HG03469 (cell line): ENCODE results near the gene EPB41L2.
A peak's percentile ranks its signal among the peaks of the same experiment; 100 is the strongest.
"Not testable (repeated sequence)": the region's sequence is repeated elsewhere in the genome, so short reads cannot be mapped to it uniquely, and the experiment has no call there.

Experiments used
- ATAC-seq: cut with Tn5 transposase; IDR thresholded peaks from one replicate; pipeline ENCODE4 v1.9.1; 2021; ENCODE audit warnings: mild to moderate bottlenecking, moderate library complexity, moderate number of reproducible peaks; ENCODE audit not compliant: unreplicated experiment

The EPB41L2 gene

DNA sequence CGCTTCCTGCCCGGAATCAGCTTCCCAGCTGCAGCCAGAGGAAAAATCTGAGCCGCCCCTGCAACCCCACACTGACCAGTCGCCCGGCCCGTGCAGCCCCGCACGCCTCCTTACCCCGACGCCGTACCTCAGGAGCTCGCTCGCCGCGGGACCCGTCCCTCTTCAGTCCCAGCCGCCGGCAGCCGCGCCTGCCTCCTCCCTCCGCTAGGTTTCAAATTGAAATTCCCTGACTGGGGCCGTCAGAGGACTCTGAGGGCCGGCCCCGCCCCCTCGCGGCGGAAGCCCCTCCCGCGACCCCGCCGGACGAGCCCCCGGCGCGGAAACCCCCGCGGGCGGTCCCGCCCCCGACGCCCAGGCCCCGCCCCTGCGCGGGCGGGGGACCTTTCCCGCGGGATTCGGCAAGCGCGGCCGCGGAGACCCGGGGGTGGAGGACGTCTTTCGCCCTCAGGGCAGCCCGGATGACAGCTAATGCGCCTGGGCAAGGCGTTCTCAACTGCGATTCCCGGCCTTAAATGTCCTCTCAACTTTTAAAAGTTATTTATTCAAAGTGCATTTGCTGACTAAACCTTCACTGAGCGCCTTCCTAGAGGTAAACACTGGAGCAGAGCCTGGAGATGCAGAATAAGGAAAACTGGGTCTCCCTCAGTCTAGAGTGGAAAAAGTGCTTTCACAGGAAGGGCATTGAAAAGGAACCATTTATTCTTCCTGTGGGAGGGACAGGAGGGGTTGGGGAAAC lies at the start of gene EPB41L2:
TSS of gene EPB41L2 (minus strand) at position 218 of the 736 bp plus-strand sequence. CDS start 106,760 bp downstream, outside the sequence.
- peak; percentile 68 for ATAC-seq

DNA sequence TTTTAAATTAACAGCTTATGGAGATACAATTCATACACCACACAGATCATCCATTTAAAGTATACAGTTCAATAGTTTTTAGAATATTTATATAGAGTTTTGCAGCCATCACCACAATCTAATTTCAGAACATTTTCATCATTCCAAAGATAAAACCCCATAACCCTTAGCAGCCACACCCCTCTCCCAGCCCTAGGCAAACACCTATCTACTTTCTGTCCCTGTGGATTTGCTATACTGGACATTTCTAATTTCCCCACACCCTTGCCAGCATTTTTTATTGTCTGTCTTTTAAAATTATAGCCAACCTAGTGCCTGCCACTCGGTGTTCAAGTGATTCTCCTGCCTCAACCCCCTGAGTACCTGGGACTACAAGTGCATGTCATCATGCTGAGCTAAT lies 49.2 kb upstream of the EPB41L2 start:
- ATAC-seq: no peak

DNA sequence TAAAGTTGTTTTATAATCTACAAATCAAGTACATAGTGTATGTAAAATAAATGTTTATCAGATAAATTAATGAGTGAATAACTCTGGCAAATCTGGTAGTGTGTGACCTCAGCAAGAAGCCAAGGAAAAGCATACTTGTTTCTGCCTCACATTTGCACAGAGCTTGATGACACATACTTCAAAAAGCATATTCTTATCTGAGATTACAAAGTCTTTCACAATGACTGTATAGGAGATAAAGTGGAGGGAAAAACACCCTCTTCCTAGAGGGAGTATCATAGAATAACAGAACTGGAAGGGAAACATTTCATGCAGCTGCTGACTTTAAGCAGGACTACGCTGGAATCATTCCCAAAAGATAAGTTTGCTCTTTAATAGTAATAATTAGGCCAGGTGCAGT lies 44.1 kb upstream of the EPB41L2 start:
- ATAC-seq: no peak

DNA sequence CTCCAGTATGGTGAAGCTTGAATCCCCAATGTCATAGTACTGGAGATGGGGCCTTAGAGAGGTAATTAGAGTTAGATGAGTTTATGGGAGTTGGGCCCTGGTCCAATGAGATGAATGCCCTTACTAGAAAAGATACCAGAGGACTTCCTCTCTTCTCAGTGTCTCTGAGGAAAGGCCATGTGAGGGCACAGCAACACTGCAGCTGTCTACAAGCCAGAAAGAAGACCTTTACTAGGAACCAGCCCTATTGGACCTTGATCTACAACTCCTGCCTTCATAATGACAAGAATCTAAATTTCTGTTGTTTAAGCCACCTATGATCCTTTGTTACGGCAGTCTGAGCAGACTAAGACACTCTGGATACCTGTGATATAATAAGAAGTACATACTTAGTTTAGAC lies 40.9 kb upstream of the EPB41L2 start:
- ATAC-seq: no peak

DNA sequence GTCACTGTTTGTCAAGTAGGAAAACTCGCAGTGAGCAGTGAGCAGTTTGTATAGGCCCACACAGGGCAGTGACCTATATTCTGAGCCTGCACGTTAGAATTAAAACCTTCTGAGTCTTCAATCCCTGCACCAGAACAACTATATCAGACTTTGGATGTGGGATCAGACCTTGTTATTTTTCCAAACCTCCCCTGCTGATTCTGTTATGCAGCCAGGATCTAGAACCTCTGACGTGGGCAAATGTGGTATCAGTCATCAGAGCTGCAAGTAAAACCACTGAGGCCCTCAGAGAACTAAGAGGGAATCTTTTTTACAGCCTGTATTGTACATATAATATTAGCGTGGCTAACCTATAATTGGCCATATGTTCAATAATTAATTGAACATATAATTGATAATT lies 40.3 kb upstream of the EPB41L2 start:
- no peak for ATAC-seq

DNA sequence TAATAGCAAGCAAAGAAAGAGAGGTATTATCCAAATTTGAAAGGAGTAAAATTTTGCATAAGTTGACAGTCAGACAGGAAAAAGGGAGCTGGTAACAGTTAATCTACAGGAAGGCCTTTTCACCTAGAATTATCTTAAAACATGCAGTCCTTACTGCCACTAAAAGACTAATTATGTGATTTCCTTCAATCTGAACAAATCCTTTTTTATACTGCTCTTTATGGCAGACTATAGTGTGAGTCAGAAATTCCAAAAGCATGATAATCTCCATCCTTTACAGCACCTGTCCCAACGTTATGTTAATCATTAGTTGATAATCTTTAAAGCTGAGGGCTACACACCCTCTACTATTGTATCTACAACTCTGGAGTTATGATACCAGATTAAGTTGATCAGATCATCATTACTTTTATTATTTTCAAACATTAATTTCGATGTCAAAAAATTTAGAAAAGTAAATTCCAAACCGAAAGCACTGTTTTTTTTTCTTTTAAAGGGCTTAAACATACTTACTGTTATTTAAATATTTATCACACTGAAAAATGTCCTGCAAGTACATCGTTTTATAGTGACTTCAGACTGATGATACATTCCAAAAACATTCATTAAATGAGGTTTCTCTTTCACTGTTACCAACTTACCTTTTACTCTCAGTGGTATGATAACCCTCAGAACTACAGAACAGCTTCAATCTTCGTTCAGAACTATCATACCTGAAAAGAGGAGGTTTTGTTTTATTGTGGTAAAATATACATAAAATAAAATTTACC lies 39.1 kb upstream of the EPB41L2 start:
- no peak for ATAC-seq

DNA sequence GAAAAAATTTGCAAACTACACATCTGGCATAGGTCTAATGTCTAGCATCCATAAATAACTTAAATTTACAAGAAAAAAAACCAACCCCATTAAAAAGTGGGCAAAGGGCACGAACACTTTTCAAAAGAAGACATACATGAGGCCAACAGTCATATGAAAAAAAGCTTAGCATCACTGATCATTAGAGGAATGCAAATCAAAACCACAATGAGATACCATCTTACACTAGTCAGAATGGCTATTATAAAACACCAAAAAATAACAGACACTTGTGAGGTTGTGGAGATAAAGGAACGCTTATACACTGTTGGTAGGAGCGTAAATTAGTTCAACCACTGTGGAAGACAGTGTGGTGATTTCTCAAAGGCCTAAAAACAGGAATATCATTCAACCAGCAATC lies 33.7 kb upstream of the EPB41L2 start:
- ATAC-seq: no peak

DNA sequence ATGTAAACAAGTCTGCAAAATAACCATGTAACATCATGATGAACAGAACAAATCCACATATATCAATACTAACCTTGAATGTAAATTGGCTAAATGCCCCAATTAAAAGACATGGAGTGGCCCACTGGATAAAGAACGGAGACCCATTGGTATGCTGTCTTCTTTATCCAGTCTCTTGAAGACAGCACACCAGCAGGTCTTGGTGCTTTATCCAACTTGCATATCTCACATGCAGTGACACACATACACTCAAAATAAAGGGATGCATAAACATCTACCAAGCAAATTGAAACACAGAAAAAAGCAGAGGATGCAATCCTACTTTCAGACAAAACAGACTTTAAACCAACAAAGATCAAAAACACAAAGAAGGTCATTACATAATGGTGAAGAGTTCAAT lies 30.3 kb upstream of the EPB41L2 start:
- no peak for ATAC-seq

DNA sequence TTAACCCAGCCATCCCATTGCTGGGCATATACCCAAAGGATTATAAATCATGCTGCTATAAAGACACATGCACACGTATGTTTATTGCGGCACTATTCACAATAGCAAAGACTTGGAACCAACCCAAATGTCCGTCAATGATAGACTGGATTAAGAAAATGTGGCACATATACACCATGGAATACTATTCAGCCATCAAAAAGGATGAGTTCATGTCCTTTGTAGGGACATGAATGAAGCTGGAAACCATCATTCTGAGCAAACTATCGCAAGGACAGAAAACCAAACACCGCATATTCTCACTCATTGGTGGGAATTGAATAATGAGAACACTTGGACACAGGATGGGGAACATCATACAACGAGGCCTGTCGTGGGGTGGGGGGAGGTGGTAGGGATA lies 28.9 kb upstream of the EPB41L2 start:
- ATAC-seq: not testable (repeated sequence)

DNA sequence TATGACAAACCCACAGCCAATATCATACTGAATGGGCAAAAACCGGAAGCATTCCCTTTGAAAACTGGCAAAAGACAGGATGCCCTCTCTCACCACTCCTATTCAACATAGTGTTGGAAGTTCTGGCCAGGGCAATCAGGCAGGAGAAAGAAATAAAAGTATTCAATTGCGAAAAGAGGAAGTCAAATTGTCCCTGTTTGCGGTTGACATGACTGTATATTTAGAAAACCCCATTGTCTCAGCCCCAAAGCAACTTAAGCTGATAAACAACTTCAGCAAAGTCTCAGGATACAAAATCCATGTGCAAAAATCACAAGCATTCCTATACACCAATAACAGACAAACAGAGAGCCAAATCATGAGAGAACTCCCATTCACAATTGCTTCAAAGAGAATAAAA lies 27.3 kb upstream of the EPB41L2 start:
- ATAC-seq: not testable (repeated sequence)

DNA sequence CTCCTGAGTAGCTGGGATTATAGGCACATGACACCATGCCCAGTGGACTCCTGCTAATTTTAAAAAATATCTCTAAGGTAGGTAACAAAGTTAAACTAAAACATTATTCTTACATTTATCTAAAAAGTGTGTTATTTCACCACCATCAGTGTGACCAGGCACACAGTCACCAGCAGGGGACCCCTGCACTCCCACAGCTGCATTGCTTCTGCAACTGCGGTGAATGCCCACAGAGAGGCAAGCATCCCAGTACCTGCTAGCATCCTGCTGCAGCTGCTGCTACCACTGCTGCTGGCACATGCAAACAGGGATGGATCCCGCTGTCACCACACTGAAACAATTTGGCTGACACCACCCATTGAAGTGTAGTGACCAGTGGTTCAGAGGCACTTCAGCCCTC lies 21.9 kb upstream of the EPB41L2 start:
- no peak for ATAC-seq

DNA sequence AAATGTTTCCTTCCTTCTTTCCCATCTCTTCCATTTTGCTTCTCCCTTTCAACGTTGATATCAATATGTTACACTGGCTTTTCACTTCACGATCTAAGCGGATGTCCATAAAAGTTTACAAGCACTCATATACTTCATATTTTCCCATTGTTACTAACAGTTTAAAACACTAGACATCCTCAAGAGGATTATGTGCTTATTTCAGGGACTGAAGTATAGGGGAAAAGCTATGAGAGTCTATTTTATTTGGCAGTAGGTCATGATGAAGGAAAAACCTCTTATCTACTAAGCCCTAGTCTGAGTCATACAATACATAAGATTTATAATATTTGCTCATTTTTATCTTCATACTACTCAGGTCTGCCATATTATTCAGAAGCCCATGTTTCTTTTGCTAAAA lies 20.6 kb upstream of the EPB41L2 start:
- ATAC-seq: no peak

DNA sequence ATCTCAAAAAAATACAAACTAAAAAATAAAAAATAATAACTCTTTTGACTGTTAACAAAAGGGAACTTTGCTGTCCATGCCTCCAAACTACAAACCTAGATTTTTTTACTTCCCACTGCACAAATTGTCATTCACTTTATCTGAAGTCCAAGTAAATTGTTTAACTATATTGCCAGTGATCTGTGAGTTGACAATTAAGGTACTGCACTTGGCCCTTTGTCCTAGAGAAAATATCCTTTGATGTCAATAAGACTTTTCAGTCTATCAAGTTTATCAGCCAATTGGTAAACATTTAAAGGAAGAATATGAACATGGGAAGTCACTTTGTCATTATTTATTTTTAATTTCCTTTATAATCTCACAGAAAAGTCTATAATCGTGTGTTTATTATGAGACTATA lies 19.3 kb upstream of the EPB41L2 start:
- no peak for ATAC-seq

DNA sequence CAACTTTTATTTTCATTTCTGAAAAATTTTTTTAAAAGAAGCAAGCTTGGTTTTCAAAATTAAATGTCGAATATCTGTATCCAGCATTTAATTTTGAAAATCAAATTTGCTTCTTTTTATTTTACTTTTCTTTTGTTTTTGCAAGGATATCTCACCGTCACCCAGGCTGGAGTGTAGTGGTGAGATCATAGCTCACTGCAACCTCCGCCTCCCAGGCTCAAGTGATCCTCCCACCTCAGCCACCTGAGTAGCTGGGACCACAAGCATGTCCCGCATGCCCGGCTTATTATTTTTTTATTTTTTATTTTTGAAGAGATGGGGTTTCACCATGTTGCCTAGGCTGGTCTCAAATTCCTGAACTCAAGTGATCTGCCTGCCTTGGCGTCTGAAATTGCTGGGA lies 17.0 kb upstream of the EPB41L2 start:
- ATAC-seq: no peak

DNA sequence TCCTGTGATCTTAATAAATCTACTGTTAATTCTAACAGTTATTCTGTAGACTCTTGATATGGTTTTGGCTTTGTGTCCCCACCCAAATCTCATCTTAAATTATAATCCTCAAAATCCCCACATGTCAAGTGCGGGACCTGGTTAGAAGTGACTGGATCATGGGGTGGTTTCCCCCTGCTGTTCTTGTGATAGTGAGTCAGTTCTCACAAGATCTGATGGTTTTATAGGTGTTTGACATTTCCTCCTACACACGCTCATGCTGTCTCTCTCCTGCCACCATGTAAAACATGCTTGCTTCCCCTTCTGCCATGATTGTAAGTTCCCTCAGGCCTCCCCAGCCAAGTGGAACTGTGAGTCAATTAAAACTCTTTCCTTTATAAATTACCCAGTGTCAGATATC lies 10.5 kb upstream of the EPB41L2 start:
- ATAC-seq: no peak

DNA sequence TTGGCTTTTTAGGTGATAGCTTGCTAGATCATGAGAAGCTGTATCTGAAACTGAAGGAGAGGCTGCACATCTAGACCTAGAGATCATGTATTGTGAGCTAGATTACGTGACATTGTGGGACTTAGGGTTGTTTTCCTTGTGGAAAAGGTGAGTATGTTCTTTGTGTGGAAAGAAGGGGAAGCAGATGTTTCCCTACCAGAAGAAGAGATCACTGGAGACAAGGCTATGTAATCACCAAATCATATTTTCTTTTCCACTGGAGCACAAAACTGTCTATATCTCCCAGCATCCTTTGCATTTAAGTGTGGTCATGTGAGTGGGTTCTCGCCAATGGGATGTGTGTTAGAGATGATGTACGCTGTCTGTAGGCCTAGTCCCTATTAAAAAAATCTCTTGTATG lies 7.0 kb upstream of the EPB41L2 start:
- no peak for ATAC-seq

DNA sequence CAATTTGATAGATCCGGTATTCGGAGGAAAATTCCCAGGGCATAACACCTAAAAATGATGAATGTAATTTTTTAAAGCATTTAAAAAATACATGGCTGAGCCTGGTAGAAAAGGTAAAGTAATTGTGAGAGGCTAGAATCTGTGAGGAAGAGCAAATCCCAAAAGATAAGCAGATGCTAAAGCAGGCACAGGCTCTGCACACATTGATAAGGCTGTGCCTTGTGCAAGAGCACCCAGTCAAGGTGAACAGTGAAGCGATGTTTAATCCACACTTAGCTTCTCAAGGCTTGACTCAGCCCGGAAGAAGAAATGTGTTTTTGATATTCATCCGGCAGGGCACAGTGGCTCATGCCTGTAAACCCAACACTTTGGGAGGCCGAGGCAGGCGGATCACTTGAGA lies 5.1 kb upstream of the EPB41L2 start:
- no peak for ATAC-seq

DNA sequence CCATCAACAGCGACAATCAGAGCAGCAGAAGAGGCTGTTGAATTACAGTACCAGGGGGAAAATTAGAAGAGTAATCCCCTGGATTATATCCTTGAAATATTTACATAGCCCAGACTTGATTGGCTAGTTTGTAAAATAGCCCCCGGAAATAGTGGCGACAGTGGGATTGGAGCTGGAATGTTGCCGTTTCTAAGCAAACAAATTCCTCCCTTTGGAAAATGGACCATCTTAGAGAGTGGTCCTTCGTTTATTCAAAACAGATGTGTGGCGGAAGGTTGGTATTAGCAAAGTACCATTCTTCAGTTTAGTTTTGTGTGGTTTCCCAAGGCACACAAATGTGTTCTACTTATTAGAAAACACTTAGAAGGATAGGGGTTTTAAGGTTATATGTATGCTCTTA lies 4.5 kb upstream of the EPB41L2 start:
- ATAC-seq: no peak

DNA sequence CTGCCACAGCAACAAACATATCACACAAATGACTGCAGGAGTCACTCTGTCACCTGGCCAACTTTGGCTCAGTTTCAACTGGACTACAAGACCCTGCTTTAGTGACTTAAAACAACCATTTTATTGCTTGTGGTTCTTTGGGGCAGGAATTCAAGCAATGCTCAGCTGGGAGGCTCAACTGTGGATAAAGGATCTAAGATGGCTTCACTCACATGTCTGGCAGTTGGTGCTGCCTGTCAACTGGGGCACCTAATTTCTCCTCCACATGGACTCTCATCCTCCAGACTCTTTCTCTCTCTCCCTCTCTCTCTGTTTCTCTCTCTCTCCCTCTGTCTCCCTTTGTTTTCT lies 2.8 kb upstream of the EPB41L2 start:
- no peak for ATAC-seq

DNA sequence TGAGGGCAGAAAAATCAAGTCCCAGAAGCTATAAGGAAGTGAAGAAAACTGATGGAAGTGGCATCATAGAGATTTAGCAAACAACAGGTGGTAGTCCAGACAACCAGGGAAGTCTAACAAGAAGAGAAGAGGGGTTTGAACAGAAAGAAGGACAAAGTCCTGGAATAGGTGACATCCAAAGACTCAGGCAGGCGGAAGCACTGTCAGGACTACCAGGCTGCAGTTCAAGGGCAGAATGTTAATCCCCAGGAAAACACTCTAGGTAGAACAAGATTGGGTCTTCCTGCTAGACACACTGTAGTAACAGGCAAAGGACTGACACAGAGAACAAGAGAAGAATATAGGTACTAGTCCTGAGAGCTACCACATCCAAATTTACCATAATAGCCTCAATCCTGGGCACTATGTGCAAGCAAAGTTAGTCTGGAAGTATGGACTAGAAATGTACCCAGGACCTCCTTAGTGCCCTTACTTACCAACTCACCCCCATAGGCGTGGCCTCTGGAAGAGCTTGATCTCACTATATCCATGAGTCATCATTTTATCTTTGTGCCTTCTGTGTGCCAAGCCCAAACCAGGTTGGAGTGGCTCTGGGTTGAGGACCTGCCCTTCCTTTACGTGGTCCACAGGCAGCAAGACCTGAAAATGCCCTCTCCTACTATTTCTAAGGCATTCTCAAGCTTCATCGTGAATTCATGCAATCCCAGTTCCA lies 2.2 kb upstream of the EPB41L2 start:
- ATAC-seq: no peak

DNA sequence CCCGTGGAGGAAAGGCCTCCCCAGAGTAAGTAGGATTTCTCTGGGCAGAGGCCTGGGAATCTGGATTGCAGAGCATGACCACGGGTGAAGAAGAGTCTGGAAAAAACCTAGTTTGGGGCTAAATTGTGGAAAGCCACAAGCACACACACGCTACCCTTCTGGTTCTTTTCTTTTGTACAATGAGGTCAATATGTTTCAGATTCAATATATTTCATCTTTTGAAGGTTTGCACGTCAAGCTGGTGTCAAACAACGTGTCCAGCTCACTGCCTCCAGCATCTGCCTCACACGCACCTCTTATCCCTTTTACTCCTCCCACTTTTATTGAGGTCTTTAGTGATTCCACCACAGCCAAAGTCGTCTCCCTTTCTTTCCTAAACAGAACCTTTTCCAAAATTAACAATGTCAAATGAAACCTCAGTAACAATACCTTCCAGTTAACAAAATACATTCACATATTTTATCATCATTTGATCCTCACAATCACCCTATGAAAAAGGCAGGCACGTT lies 773 bp upstream of the EPB41L2 start:
- ATAC-seq: no peak
